GM12878 (cell line): Measurements from ENCODE around the gene PSMG3. TPM values are rescaled to one million over a fixed set of nuclear protein-coding genes. Genes with fewer than 3 reads are reported as not detected.
"Not testable (repeated sequence)": the region's sequence is repeated elsewhere in the genome, so short reads cannot be mapped to it uniquely, and the experiment has no call there.

Experiments
- ATAC-seq: fragments of 200-7000 bp; cut with Tn5 transposase; 3 replicates; pipeline ENCODE4 v1.9.1; 2020; ENCODE audit warnings: mild to moderate bottlenecking, moderate library complexity
- BruUV-seq: library from RNA; stranded (reverse); fragments of 400-500 nt; replicated peaks from 2 replicates; lab custom pipeline; 2021; lab: Mats Ljungman, UMichigan
- CTCF ChIA-PET: fragments of 300-600 bp; sonication (Branson Sonifier 250); formaldehyde crosslinking; extraction: SDS; loops from one replicate; lab custom pipeline; 2021; ENCODE audit warnings: inconsistent platforms; lab: Yijun Ruan, JAX
- POLR2A ChIA-PET: fragments of 350-600 bp; formaldehyde crosslinking; extraction: SDS; loops from one replicate; lab custom pipeline; 2021; ENCODE audit warnings: inconsistent platforms; lab: Charles Lee
- RAD21 ChIA-PET: fragments of 300-600 bp; sonication (Branson Sonifier 250); formaldehyde crosslinking; loops from one replicate; lab custom pipeline; 2023; ENCODE audit warnings: antibody characterized with exemption; ENCODE audit not compliant: unreplicated experiment; lab: Charles Lee
- SMC1A ChIA-PET: fragments of 300-600 bp; sonication (Branson Sonifier 250); formaldehyde crosslinking; loops from one replicate; lab custom pipeline; 2023; ENCODE audit not compliant: unreplicated experiment, uncharacterized antibody; lab: Charles Lee
- DNase-seq: peaks from one replicate; pipeline ENCODE4 v3.0.0-alpha.2; 2011; ENCODE audit warnings: low read depth, low spot score
- FAIRE-seq: peaks from 3 replicates; lab custom pipeline; 2011; peaks lifted over from hg19 to GRCh38; lab: Jason Lieb, UNC
- H2AFZ ChIP-seq: 2 replicates; pipeline ENCODE4 v1.6.0; 2011; ENCODE audit warnings: low read depth, low read length, control low read depth; ENCODE audit not compliant: control insufficient read depth
- H3K27ac ChIP-seq: 2 replicates; pipeline ENCODE4 v1.5.1; 2011; ENCODE audit warnings: control low read depth; ENCODE audit not compliant: control insufficient read depth, insufficient read depth
- H3K27me3 ChIP-seq, 2 experiments: replicated peaks in 1 of 2; 2 replicates each; pipeline versions ENCODE4 v1.6.0 to v1.6.1; 2011; ENCODE audit warnings: low read length in 1 of 2; ENCODE audit not compliant: control insufficient read depth in 2 of 2, insufficient read depth in 2 of 2
- H3K36me3 ChIP-seq, 2 experiments: 2 replicates each; pipeline ENCODE4 v1.5.1; 2011; ENCODE audit warnings: low read length in 1 of 2; ENCODE audit not compliant: control insufficient read depth in 2 of 2, insufficient read depth in 2 of 2
- H3K4me1 ChIP-seq: 2 replicates; pipeline ENCODE4 v1.6.1; 2011; ENCODE audit warnings: mild to moderate bottlenecking, low read length, moderate library complexity, mixed read lengths; ENCODE audit not compliant: control insufficient read depth, insufficient read depth
- H3K4me2 ChIP-seq: 2 replicates; pipeline ENCODE4 v1.6.0; 2011; ENCODE audit warnings: control low read depth; ENCODE audit not compliant: control insufficient read depth, insufficient read depth
- H3K4me3 ChIP-seq: fragments of 200-600 bp; sonication (generic); 2 replicates; pipeline ENCODE4 v1.5.1; 2016
- H3K79me2 ChIP-seq: 2 replicates; pipeline ENCODE4 v1.6.0; 2011; ENCODE audit warnings: low read length; ENCODE audit not compliant: control insufficient read depth, insufficient read depth
- H3K9ac ChIP-seq: 2 replicates; pipeline ENCODE4 v1.8.0; 2011; ENCODE audit warnings: low read length, control low read depth, mixed read lengths; ENCODE audit not compliant: control insufficient read depth, insufficient read depth
- H3K9me3 ChIP-seq: replicated peaks from 3 replicates; pipeline ENCODE4 v1.5.1; 2011; ENCODE audit warnings: mild to moderate bottlenecking, low read length; ENCODE audit not compliant: control insufficient read depth, insufficient read depth
- H4K20me1 ChIP-seq: 2 replicates; pipeline ENCODE4 v1.6.0; 2011; ENCODE audit not compliant: control insufficient read depth, insufficient read depth
- CREB1 ChIP-seq: IDR thresholded peaks from 2 replicates; pipeline ENCODE4 v1.6.1; 2012; ENCODE audit warnings: low read depth, mild to moderate bottlenecking, inconsistent platforms
- IKZF2 ChIP-seq, 2 experiments: fragments of 450-650 bp; IDR thresholded peaks; 2 replicates each; pipeline ENCODE4 v1.6.1; 2017; ENCODE audit warnings: mild to moderate bottlenecking in 2 of 2, moderate library complexity in 2 of 2
- MTA2 ChIP-seq: fragments of 450-650 bp; IDR thresholded peaks from 2 replicates; pipeline ENCODE4 v1.6.1; 2016; ENCODE audit warnings: low read depth, mild to moderate bottlenecking, moderate library complexity
- MXI1 ChIP-seq: fragments of 150-350 bp; IDR thresholded peaks from 2 replicates; pipeline ENCODE4 v1.6.1; 2011; ENCODE audit warnings: low read depth, mild to moderate bottlenecking, inconsistent platforms, low read length, improper control_type of control experiment
- NFYA ChIP-seq: IDR thresholded peaks from 2 replicates; pipeline ENCODE4 v1.6.1; 2011; ENCODE audit warnings: low read depth, mild to moderate bottlenecking, low read length, improper control_type of control experiment, borderline replicate concordance
- NR2C2 ChIP-seq: IDR thresholded peaks from 2 replicates; pipeline ENCODE4 v1.6.1; 2011; ENCODE audit warnings: borderline replicate concordance, low read depth; ENCODE audit not compliant: control insufficient read depth, insufficient read length
- POU2F2 ChIP-seq: IDR thresholded peaks from 3 replicates; pipeline ENCODE4 v1.6.1; 2011; ENCODE audit warnings: low read depth, mild to moderate bottlenecking, low read length, borderline replicate concordance
- RAD51 ChIP-seq: fragments of 450-650 bp; IDR thresholded peaks from 2 replicates; pipeline ENCODE4 v1.6.1; 2016; ENCODE audit warnings: moderate library complexity, mild to moderate bottlenecking, inconsistent platforms
- RBBP5 ChIP-seq: fragments of 200-600 bp; sonication (generic); conservative IDR thresholded peaks from 2 replicates; pipeline ENCODE4 v1.6.1; 2016
- SIX5 ChIP-seq: IDR thresholded peaks from 2 replicates; pipeline ENCODE4 v1.6.1; 2011; ENCODE audit warnings: mild to moderate bottlenecking, low read depth, low read length, moderate library complexity; ENCODE audit not compliant: severe bottlenecking
- TCF12 ChIP-seq: IDR thresholded peaks from 2 replicates; pipeline ENCODE4 v1.6.1; 2011; ENCODE audit warnings: low read depth, mild to moderate bottlenecking, low read length
- YBX1 ChIP-seq: fragments of 450-650 bp; IDR thresholded peaks from 2 replicates; pipeline ENCODE4 v1.6.1; 2016; ENCODE audit warnings: antibody characterized with exemption
- WGBS: methylation state at CpG from one replicate; pipeline ENCODE4 v1.1.6; 2016; ENCODE audit warnings: low lambda C conversion rate; ENCODE audit not compliant: insufficient replicate concordance, insufficient coverage; ENCODE audit errors: missing lambda C conversion rate; 5-methylcytosine and 5-hydroxymethylcytosine counted together
- in situ Hi-C: fragments of 300-500 bp; cut with MboI; formaldehyde crosslinking; loops from 9 replicates; pipeline ENCODE4 v1.14.3; 2018; ENCODE audit warnings: mixed read lengths
- intact Hi-C: fragments of 100-400 bp; cut with micrococcal nuclease; formaldehyde crosslinking; loops from one replicate; pipeline ENCODE4 v1.14.2; 2022; ENCODE audit not compliant: unreplicated experiment
- polyA plus RNA-seq, 11 experiments: library from polyadenylated mRNA; depleted of rRNA in 4 of 11; unstranded in 6 of 11; stranded (reverse) in 5 of 11; fragments of >200 nt; fragmentation: Nextera tagmentation in 4 of 11; fragmentation: Illumina TruSeq in 1 of 11; extraction: Ambion mirVana in 4 of 11; extraction: Trizol in 1 of 11; gene quantifications; 1 replicate in 1 of 11; 2 replicates in 10 of 11; pipeline versions ENCODE4 v1.2.1 to v1.2.3, GENCODE V29; 2011 to 2016; ENCODE audit warnings: inconsistent platforms in 2 of 11, missing spikeins in 2 of 11, low read depth in 1 of 11
- total RNA-seq, 4 experiments: library from RNA; depleted of rRNA in 3 of 4; stranded (reverse); fragments of >200 nt in 3 of 4; fragmentation: Illumina TruSeq in 1 of 4; extraction: Trizol in 1 of 4; gene quantifications; 2 replicates each; pipeline versions ENCODE4 v1.2.1 to v1.2.3, GENCODE V29; 2013 to 2021
- TF ChIP-seq, protein P1 (sequence below): fragments of 450-650 bp; conservative IDR thresholded peaks from 2 replicates; pipeline ENCODE4 v1.6.1; 2017; ENCODE audit warnings: mild to moderate bottlenecking, moderate library complexity

The PSMG3 gene
- total and polyA plus RNA-seq, 10 of the 15 experiments (the other 5 are each of a cell fraction or from before 2014, with no cell fraction given): 23.9 to 115 (median 60.6) TPM

DNA sequence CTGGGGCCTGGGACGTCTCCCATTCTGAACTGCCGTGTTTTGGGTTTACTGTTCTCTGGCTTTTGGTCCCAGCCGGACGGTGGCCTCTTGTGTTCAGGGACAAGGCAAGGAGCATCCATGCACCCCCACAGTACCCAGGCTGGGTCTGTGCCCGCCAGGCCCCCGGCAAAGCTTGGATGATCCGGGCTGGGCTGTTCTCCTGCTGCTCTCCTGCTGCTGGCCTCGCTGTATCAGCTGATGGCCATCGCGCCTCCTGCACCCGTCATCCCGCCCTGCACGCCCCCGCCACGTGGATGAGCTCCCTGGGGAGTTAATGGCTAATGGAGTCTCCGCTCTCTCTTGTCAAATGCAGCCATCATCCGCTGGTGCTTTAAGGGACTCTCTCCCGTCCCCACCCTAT, 14.9 kb upstream of the PSMG3 start:
- CTCF ChIA-PET: interaction anchor here (0.7 to 1.1 kb wide), 2 partner anchors 8 to 763 kb away, joined by 3 read pairs; no protein-coding TSS in a partner anchor
- Histone ChIP-seq H3K9me3 (peaks cover 2% of the 10 kb centered on the region; the same call in 1 of the 3 replicates), H3K4me2 (no peak overlapping the region), H4K20me1 (no peaks in the 10 kb centered on the region), H3K36me3 (no peaks in the 10 kb centered on the region)
- ATAC-seq: no peak
- TF ChIP-seq CREB1 (no peak), MTA2 (no peak), POU2F2 (no peak), RAD51 (no peak), NFYA (no peak), IKZF2 (IDR thresholded peaks at IDR 0.05) (no peak), YBX1 (no peak), SIX5 (no peak), MXI1 (no peak), RBBP5 (no peak), TCF12 (no peak), NR2C2 (no peak)
- TF ChIP-seq, protein P1, sequence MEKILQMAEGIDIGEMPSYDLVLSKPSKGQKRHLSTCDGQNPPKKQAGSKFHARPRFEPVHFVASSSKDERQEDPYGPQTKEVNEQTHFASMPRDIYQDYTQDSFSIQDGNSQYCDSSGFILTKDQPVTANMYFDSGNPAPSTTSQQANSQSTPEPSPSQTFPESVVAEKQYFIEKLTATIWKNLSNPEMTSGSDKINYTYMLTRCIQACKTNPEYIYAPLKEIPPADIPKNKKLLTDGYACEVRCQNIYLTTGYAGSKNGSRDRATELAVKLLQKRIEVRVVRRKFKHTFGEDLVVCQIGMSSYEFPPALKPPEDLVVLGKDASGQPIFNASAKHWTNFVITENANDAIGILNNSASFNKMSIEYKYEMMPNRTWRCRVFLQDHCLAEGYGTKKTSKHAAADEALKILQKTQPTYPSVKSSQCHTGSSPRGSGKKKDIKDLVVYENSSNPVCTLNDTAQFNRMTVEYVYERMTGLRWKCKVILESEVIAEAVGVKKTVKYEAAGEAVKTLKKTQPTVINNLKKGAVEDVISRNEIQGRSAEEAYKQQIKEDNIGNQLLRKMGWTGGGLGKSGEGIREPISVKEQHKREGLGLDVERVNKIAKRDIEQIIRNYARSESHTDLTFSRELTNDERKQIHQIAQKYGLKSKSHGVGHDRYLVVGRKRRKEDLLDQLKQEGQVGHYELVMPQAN: no peak
- TF ChIP-seq, all 136 proteins: peak for 0
- in situ Hi-C loops: no loop called here
- BruUV-seq: no TSS peak
- FAIRE-seq: no peak
- intact Hi-C loops: no loop called here
- 81% methylated on average over 18 of the region's 18 CpGs for WGBS
- Histone ChIP-seq H2AFZ (no peak overlapping the region), H3K27ac (no peak overlapping the region), H3K4me3 (no peak overlapping the region), H3K79me2 (no peaks in the 10 kb centered on the region), H3K4me1 (no peaks in the 10 kb centered on the region), H3K9ac (no peak overlapping the region), H3K27me3 (no peaks in the 10 kb centered on the region)
- SMC1A ChIA-PET: interaction anchor here (0.6 kb wide), 1 partner anchor 126 kb away, joined by 3 read pairs; no protein-coding TSS in a partner anchor
- RAD21 ChIA-PET: no interaction called here
- DNase-seq: no peak
- POLR2A ChIA-PET: interaction anchor here (0.5 kb wide), 1 partner anchor 13 kb away, joined by 3 read pairs; no protein-coding TSS in a partner anchor

GRCh38 chr7:1583241-1583930, 13.6 kb upstream of the PSMG3 start:
- FAIRE-seq, intact Hi-C loops, H3K4me3 ChIP-seq, POLR2A ChIA-PET, H3K9ac ChIP-seq, H3K27ac ChIP-seq, H2AFZ ChIP-seq, H3K4me1 ChIP-seq, H3K9me3 ChIP-seq, BruUV-seq, H3K36me3 ChIP-seq, H4K20me1 ChIP-seq, H3K79me2 ChIP-seq, H3K4me2 ChIP-seq, DNase-seq, H3K27me3 ChIP-seq, in situ Hi-C loops, ATAC-seq, CTCF ChIA-PET: not testable (repeated sequence)
- RAD21 ChIA-PET: interaction anchor here (0.7 kb wide), 1 partner anchor 8 kb away, joined by 3 read pairs; no protein-coding TSS in a partner anchor
- 70% methylated on average over 17 of the region's 19 CpGs for WGBS
- SMC1A ChIA-PET: interaction anchor here (0.7 kb wide), 1 partner anchor 607 kb away, joined by 3 read pairs; no protein-coding TSS in a partner anchor
